Glutamatergic neuron (in vitro differentiated cells): ENCODE data around the gene KCTD2. TPM values are rescaled to one million over a fixed set of nuclear protein-coding genes. Genes with fewer than 3 reads are reported as not detected.

Experiments
- DNase-seq: peaks from one replicate; pipeline ENCODE4 v3.0.0; 2022
- H3K27ac Mint-ChIP-seq: one replicate; pipeline ENCODE4 v1.8.0; 2020; ENCODE audit warnings: mild to moderate bottlenecking, mixed read lengths, inconsistent platforms; ENCODE audit not compliant: unreplicated experiment
- H3K27me3 Mint-ChIP-seq: one replicate; pipeline ENCODE4 v1.8.0; 2020; ENCODE audit warnings: mild to moderate bottlenecking, moderate library complexity, mixed read lengths, inconsistent platforms; ENCODE audit not compliant: unreplicated experiment
- H3K36me3 Mint-ChIP-seq: one replicate; pipeline ENCODE4 v1.8.0; 2020; ENCODE audit warnings: mild to moderate bottlenecking, mixed read lengths, inconsistent platforms; ENCODE audit not compliant: unreplicated experiment
- H3K4me1 Mint-ChIP-seq: one replicate; pipeline ENCODE4 v1.8.0; 2020; ENCODE audit warnings: mild to moderate bottlenecking, low read depth, mixed read lengths, inconsistent platforms; ENCODE audit not compliant: unreplicated experiment
- H3K4me3 Mint-ChIP-seq: one replicate; pipeline ENCODE4 v1.8.0; 2020; ENCODE audit warnings: mild to moderate bottlenecking, mixed read lengths, inconsistent platforms; ENCODE audit not compliant: unreplicated experiment
- H3K9me3 Mint-ChIP-seq: one replicate; pipeline ENCODE4 v1.8.0; 2020; ENCODE audit warnings: mild to moderate bottlenecking, moderate library complexity, mixed read lengths, inconsistent platforms; ENCODE audit not compliant: unreplicated experiment
- CTCF ChIP-seq: fragments of 200-600 bp; sonication (generic); IDR thresholded peaks from one replicate; pipeline ENCODE4 v1.5.0; 2021; ENCODE audit not compliant: partially characterized antibody, unreplicated experiment
- total RNA-seq: library from RNA; stranded (reverse); fragmentation: NEBNext Ultra II Directional; extraction: Animal tissue kit (Norgen Biotek cat#: 25700); gene quantifications from one replicate; pipeline ENCODE4 v1.2.1, GENCODE V29; 2021; ENCODE audit not compliant: unreplicated experiment

KCTD2 gene
- total RNA-seq, 1 donor from 2014 or later, result 23.4 TPM

GRCh38 chr17:75059369-75060345 is 12.6 kb downstream of the KCTD2 start:
- H3K36me3 Mint-ChIP-seq, result peaks cover 4% of the 10 kb centered on the region
- peak; percentile 9 for TF ChIP-seq CTCF
- peaks cover 11% of the 10 kb centered on the region for H3K4me1 Mint-ChIP-seq
- no peak for DNase-seq
- peak overlapping the region; percentile 3 for H3K4me3 Mint-ChIP-seq
- peak overlapping the region; percentile 67 for H3K27ac Mint-ChIP-seq
- peaks cover 2% of the 10 kb centered on the region for H3K27me3 Mint-ChIP-seq
- no peaks in the 10 kb centered on the region for H3K9me3 Mint-ChIP-seq

- Mint-ChIP-seq H3K4me3 (no peak overlapping the region), H3K27me3 (peaks cover 2% of the 10 kb centered on the region), H3K27ac (no peak overlapping the region), H3K4me1 (peaks cover 11% of the 10 kb centered on the region), H3K9me3 (no peaks in the 10 kb centered on the region), H3K36me3 (peaks cover 4% of the 10 kb centered on the region)
- no peak for TF ChIP-seq CTCF
- DNase-seq, result no peak
These were observed 13.5 kb downstream of the KCTD2 start for GRCh38 chr17:75060434-75061054.

- no peak overlapping the region for H3K4me3 Mint-ChIP-seq
- no peaks in the 10 kb centered on the region for H3K9me3 Mint-ChIP-seq
- no peak for DNase-seq
- peaks cover 11% of the 10 kb centered on the region for H3K4me1 Mint-ChIP-seq
- no peak for TF ChIP-seq CTCF
- no peak overlapping the region for H3K27ac Mint-ChIP-seq
- H3K27me3 Mint-ChIP-seq, result peaks cover 2% of the 10 kb centered on the region
- H3K36me3 Mint-ChIP-seq, result peaks cover 4% of the 10 kb centered on the region
These were observed 14.0 kb downstream of the KCTD2 start for GRCh38 chr17:75061055-75061438.

- peaks cover 2% of the 10 kb centered on the region for H3K27me3 Mint-ChIP-seq
These were observed 14.6 kb downstream of the KCTD2 start for GRCh38 chr17:75061618-75062017.

More at GRCh38 chr17:75061618-75062017, 14.6 kb downstream of the KCTD2 start:
- peaks cover under 1% of the 10 kb centered on the region for H3K36me3 Mint-ChIP-seq
- H3K4me1 Mint-ChIP-seq, result peaks cover 11% of the 10 kb centered on the region
- no peaks in the 10 kb centered on the region for H3K9me3 Mint-ChIP-seq
- no peak overlapping the region for H3K4me3 Mint-ChIP-seq
- H3K27ac Mint-ChIP-seq, result peak overlapping the region; percentile 43
- TF ChIP-seq CTCF, result no peak
- DNase-seq, result no peak
